Measurements from ENCODE around the gene BICRA. TPM values are rescaled to one million over a fixed set of nuclear protein-coding genes. Genes with fewer than 3 reads are reported as not detected.

Gene BICRA
- polyA plus RNA-seq, 1 donor (not counting 4 experiments of a cell fraction or from before 2014, with no cell fraction given), result 0.42 TPM

GRCh38 chr19:47752440-47753211 lies 143.7 kb downstream of the BICRA start:
- TF ChIP-seq CTCF (optimal IDR thresholded peaks at IDR 0.05 in 1 of 3, IDR thresholded peaks at IDR 0.05 in 1 of 3, conservative IDR thresholded peaks at IDR 0.05 in 1 of 3; ENCODE audit: extremely low read depth in 1 of 3, insufficient read depth in 2 of 3, low read length in 3 of 3), result no peak
- TF ChIP-seq EZH2 (IDR thresholded peaks at IDR 0.05; ENCODE audit: low read length), result no peak

More at GRCh38 chr19:47752440-47753211, 143.7 kb downstream of the BICRA start:
- no peak overlapping the region for H3K9ac ChIP-seq (ENCODE audit: control insufficient read depth, extremely low read depth, insufficient read depth, low read length)
- H3K27me3 ChIP-seq (ENCODE audit: control insufficient read depth, extremely low read depth, insufficient read depth, low read length), result no peaks in the 10 kb centered on the region
- peaks cover 29% of the 10 kb centered on the region for H3K79me2 ChIP-seq (ENCODE audit: control insufficient read depth, insufficient read depth, low read length)
- peaks cover 6% of the 10 kb centered on the region for H3K4me1 ChIP-seq (ENCODE audit: control insufficient read depth, extremely low read depth, insufficient read depth, low read length)
- H2AFZ ChIP-seq (ENCODE audit: control insufficient read depth, low read length), result no peak overlapping the region
- H3K9me1 ChIP-seq (ENCODE audit: control insufficient read depth, extremely low read depth, insufficient read depth, low read length), result no peaks in the 10 kb centered on the region
- H4K20me1 ChIP-seq (ENCODE audit: control insufficient read depth, extremely low read depth, insufficient read depth, low read length), result no peaks in the 10 kb centered on the region
- H3K36me3 ChIP-seq (ENCODE audit: control insufficient read depth in 2 of 2, extremely low read depth in 1 of 2, insufficient read depth in 2 of 2, low read length in 2 of 2), result peaks cover 46 to 63% of the 10 kb centered on the region in 2 experiments
- H3K27ac ChIP-seq (ENCODE audit: control insufficient read depth, insufficient read depth, low read length), result no peak overlapping the region
- no peak overlapping the region for H3K4me3 ChIP-seq (ENCODE audit: control insufficient read depth in 2 of 3, extremely low read depth in 1 of 3, insufficient read depth in 2 of 3, low read depth in 1 of 3, low read length in 3 of 3)
- dilution Hi-C loops (cut with MboI; ENCODE audit: extremely low pct_ligation_motif_present, low sequenced_read_pairs), result no loop called here
- no peaks in the 10 kb centered on the region for H3K9me3 ChIP-seq (ENCODE audit: control insufficient read depth, low read depth, low read length)
- no peak overlapping the region for H3K4me2 ChIP-seq (ENCODE audit: control insufficient read depth, extremely low read depth, insufficient read depth, low read depth, low read length)
- DNase-seq (ENCODE audit: low read depth, low spot score) (no peak), FAIRE-seq (no peak)

Small RNA genes within 50 kb of the gene (small RNA-seq; reads per million reads assigned to genes)
- 0 reads per million in 3 experiments for gene RN7SL322P (ENCODE audit: insufficient read length in 3 of 3, low read depth in 3 of 3, low replicate concordance in 1 of 3)

Other genes starting within 250 kb of the BICRA start
- gene MEIS3, start 189.6 kb upstream of the BICRA start, polyA plus RNA-seq, result 1.7 to 4.3 TPM (median 3.0 TPM) in 3 replicates
- 0.03 to 0.17 TPM (median 0.04 TPM) in 3 replicates for gene SLC8A2, start 137.2 kb upstream of the BICRA start, polyA plus RNA-seq
- gene KPTN, start 124.9 kb upstream of the BICRA start, polyA plus RNA-seq, result 7.0 to 10.2 TPM (median 7.3 TPM) in 3 replicates
- gene NAPA, start 94.1 kb upstream of the BICRA start, polyA plus RNA-seq, result 89.0 to 109 TPM (median 99.8 TPM) in 3 replicates
- gene ZNF541, start 36.0 kb upstream of the BICRA start, polyA plus RNA-seq, result not detected in 3 replicates
- 18.3 to 48.5 TPM (median 23.7 TPM) in 3 replicates for gene EHD2, start 104.3 kb downstream of the BICRA start, polyA plus RNA-seq
- gene NOP53, start 136.4 kb downstream of the BICRA start, polyA plus RNA-seq, result 64.5 to 80.2 TPM (median 73.9 TPM) in 3 replicates
- 421 to 777 TPM (median 509 TPM) in 3 replicates for gene SELENOW, start 169.6 kb downstream of the BICRA start, polyA plus RNA-seq
- gene TPRX1, start 195.4 kb downstream of the BICRA start, polyA plus RNA-seq, result not detected in 3 replicates
- gene CRX, start 212.8 kb downstream of the BICRA start, polyA plus RNA-seq, result not detected in 3 replicates

Measured in keratinocyte (primary cell).